Fibroblast of mammary gland (primary cell): ENCODE data around the gene UBA7.
"Not testable (repeated sequence)": the region's sequence is repeated elsewhere in the genome, so short reads cannot be mapped to it uniquely, and the experiment has no call there.

Source experiments
- DNase-seq: peaks from one replicate; pipeline ENCODE4 v3.0.0-alpha.2; 2010; ENCODE audit warnings: low read depth
- H3K4me3 ChIP-seq: 2 replicates; pipeline ENCODE4 v1.5.1; 2011; ENCODE audit warnings: low read depth, mild to moderate bottlenecking, low read length, moderate library complexity; ENCODE audit not compliant: control insufficient read depth
- CTCF ChIP-seq: conservative IDR thresholded peaks from 2 replicates; pipeline ENCODE4 v1.5.1; 2011; ENCODE audit warnings: low read depth, low read length, inconsistent platforms; ENCODE audit not compliant: control insufficient read depth, insufficient read depth

UBA7 gene

GRCh38 chr3:49842843-49843517, 29.2 kb upstream of the UBA7 start:
- TF ChIP-seq CTCF, result no peak
- DNase-seq, result no peak
- no peak overlapping the region for H3K4me3 ChIP-seq

GRCh38 chr3:49841806-49842205, 28.1 kb upstream of the UBA7 start:
- no peak for DNase-seq
- TF ChIP-seq CTCF, result no peak
- no peak overlapping the region for H3K4me3 ChIP-seq

- no peak overlapping the region for H3K4me3 ChIP-seq
- TF ChIP-seq CTCF, result peak; percentile 41
- peak; percentile 20 for DNase-seq
Measured at GRCh38 chr3:49841126-49841696, 27.5 kb upstream of the UBA7 start.

GRCh38 chr3:49840388-49840787, 26.6 kb upstream of the UBA7 start:
- DNase-seq, result no peak
- H3K4me3 ChIP-seq, result no peak overlapping the region
- no peak for TF ChIP-seq CTCF

- peak; percentile 95 for TF ChIP-seq CTCF
- H3K4me3 ChIP-seq, result no peak overlapping the region
- peak; percentile 78 for DNase-seq
Measured at GRCh38 chr3:49839193-49839809, 25.5 kb upstream of the UBA7 start.

GRCh38 chr3:49831341-49831740, 17.6 kb upstream of the UBA7 start:
- no peak for TF ChIP-seq CTCF
- H3K4me3 ChIP-seq, result no peak overlapping the region
- no peak for DNase-seq

GRCh38 chr3:49826016-49826415, 12.3 kb upstream of the UBA7 start:
- TF ChIP-seq CTCF, result no peak
- DNase-seq, result no peak
- H3K4me3 ChIP-seq, result no peak overlapping the region

- not testable (repeated sequence) for H3K4me3 ChIP-seq, DNase-seq
Measured at GRCh38 chr3:49823131-49823530, 9.4 kb upstream of the UBA7 start.
